Fibroblast of gingiva (primary cell): Measurements from ENCODE around the gene MST1.

Source experiments
- DNase-seq: peaks from one replicate; pipeline ENCODE4 v3.0.0-alpha.2; 2011; ENCODE audit warnings: low read depth

Gene MST1

DNA sequence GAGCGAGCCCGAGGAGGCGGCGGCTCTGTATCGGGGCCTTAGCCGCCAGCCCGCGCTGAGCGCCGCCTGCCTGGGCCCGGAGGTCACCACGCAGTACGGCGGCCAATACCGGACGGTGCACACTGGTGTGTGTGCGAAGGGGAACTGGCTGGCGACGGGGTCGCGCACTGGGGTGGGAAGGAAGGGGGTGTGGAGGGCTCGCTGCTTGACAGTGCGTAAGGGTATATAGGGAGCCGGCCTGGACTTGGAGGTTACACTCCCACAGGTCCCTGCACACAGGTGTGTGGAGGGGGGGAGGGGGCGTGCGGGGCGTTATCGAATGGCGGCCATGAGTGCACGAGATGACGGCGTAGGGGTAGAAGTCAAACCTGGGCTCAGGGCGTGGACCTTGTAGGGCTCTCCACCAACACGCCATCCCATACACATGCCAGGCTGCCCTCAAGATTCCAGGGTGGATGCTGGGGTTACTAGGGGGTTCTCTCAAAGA, 14.7 kb downstream of the MST1 start:
- DNase-seq, result no peak

DNA sequence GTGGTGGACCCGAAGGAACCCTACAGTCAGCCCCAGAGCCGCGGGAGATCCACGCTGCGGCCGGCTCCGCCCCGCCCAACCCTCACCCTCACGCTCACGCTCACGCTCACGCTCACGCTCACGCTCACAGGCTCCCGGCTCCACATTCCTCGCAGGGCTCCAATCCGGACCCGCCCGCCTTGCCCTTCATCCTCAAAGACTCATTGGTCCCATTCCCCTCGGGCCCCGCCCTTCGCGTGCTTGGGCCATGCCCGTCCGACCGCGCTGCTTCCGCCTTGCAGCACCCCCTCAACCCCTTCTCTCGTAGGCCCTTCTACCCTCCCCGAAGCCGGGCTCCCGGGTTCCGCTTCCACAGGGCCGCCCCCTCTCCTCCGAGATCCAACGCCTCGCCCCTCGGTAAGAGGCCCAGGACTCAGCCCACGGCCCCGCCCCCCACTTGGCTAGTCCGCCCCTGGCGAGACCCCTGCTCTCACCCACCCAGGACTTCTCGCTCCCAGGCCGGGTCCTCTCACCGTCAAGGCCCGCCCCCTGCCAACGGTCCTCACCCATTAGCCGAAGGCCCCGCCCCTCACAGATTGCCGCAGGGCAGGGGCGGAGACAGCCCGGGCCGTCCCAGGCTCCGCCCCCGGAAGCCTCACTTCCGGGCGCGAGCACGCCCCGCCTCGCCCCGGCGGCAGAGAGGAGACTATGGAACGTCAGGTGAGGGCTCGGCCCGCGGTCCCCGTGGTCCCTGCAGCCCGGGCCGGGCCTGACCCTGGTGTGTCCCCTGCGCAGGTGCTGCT, 15.4 kb downstream of the MST1 start, which contains the start of gene APEH:
APEH (plus strand) TSS at position 637 of the 782 bp plus-strand sequence; CDS start at position 688, 51 bp downstream.
- peak; percentile 97 for DNase-seq

DNA sequence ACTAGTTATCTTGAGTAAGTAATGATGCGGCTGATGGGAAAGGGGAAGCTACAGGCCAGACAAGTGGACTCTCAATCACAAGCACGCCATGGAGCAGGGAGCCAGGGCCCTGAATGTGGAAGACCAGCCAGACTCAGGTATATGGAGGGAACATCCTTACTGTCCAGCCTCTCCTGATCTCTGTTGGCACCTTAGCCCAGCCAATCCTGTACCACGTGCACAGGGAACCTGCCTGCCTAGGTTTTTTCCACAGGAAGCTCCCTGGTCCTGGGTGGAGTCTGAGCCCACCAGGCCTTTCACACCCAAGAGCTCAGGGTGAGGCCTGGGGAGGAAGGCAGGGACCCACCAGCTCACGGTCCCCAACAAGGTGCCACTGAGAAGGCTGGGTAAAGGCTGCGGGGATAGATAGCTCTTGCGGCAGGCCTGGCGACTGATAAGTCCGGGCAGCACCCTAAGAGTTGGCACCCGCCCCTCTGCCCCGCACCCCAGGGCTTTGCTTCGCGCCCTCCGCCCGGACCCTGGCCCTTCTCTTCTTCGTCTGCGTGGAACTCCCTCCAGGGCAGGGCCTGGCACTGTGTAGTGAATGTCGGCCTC, 16.1 kb downstream of the MST1 start:
- no peak for DNase-seq

DNA sequence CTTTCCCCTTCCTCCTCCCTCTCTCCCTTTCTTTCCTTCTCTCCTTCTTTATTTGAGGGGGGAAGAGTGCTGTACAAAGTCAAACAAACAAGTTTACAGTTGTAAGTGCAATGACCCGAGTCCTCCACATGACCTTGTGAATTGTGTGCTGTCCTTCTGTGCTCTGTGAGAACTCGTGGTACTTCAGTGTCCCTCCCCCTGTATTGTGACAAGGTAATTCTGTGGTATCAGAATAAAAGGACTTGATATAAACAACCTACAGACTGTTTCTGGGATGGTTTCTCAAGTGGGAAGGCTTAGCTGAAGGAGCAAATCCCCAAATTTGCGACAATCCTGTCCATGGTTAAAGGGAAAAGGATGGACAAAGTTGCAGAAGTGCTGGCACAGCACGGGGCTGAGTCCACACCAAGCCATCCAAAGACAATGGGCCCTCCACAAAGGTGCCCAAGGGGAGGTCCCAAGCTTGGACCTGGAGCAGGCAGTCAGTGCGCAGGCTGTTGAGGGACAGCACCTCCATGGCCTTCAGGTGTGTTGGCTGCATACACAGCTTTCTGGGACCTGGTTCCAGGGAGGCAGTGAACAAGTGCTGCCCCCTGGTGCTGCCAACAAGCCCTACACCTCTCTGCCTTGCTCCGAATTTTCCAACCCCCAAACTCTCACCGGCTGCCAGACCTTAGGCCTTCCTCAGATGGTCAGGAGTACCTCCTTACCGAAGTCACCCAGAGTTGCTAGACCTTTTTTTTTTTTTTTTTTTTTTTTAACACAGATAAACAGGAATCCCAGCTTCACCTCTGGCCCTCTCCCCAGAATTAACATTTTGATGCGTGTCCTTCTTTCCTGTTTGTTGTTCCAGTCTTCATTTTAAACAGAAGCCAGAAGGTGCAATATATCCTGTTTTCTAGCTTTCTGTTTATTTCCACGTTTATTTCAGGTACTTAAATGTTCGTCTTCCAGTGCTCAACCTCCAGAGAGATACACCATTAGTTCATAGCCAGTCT, 17.7 kb downstream of the MST1 start:
- DNase-seq, result peak; percentile 30

DNA sequence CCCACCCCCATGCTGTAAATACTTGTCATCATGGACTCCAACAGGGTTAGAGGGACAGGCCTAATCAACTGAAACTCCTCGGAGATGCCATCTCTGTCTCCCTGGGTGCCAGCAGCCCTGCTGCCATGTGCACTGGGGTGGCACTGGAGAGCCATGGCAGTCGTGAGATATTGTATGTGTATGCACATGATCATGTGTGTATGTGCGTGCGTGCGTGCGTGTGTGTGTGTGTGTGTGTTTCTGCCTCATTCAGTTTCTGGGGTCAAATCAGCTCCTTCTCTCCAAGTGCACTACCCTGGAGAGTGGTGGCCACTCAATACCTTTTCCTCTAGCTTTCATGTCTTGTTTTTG, 18.4 kb downstream of the MST1 start:
- DNase-seq, result no peak

DNA sequence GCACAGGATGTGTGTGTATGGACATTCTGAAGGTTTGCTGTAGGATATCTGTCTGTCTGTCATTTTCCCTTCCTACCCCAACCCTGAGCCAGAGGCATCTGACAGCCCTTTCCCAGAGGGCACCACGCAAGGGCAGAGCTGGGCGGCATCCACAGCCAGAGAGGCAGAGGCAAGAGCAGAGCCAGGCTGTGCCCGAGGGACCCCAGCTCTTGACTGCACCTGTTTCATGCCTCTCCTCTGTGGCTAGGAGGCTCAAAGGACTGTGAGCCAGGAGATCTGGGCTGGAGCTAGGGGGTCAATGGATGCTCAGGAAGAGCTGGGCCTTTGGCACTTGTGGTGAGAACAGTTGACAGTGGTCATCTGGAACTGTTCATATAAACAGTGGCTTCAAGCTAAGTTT, 19.9 kb downstream of the MST1 start:
- no peak for DNase-seq

DNA sequence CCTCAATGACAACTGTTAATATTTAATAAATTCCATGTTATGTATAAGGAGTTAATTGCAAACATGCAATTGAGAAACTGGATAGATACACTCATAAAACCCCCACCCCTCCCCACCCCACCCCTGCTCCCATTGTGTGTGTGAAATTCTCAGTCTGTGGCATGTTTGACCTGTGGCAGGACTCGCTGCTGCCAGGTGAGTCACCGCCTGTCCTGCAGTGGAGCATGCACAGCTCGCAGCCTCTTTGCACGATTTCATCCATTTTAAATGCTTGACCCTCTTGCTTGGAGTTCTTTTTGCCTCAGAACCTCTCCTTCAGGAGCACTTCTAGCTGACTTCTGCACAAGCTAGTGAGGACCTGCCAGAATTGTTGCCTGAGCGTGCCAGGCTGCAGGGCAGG, 20.4 kb downstream of the MST1 start:
- no peak for DNase-seq

DNA sequence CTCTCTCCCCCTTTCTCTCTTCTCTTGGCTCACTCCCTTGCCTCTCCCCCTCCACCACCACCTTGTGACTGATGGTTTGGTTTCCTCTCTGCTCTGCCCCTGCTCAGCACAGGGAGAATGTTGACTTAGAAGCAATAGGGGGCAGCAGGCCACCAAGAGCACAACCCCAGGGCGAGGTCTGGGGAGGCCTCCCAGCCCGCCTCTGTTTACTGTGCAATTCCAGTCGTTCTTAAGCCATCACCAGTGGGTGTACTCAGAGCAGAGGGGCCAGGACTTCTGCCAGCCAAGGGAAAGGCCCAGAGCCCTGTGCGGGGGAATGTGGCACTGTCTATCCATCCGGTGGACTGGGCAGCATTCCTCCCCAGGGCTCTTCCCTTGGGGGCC, 20.9 kb downstream of the MST1 start:
- DNase-seq, result peak; percentile 26

DNA sequence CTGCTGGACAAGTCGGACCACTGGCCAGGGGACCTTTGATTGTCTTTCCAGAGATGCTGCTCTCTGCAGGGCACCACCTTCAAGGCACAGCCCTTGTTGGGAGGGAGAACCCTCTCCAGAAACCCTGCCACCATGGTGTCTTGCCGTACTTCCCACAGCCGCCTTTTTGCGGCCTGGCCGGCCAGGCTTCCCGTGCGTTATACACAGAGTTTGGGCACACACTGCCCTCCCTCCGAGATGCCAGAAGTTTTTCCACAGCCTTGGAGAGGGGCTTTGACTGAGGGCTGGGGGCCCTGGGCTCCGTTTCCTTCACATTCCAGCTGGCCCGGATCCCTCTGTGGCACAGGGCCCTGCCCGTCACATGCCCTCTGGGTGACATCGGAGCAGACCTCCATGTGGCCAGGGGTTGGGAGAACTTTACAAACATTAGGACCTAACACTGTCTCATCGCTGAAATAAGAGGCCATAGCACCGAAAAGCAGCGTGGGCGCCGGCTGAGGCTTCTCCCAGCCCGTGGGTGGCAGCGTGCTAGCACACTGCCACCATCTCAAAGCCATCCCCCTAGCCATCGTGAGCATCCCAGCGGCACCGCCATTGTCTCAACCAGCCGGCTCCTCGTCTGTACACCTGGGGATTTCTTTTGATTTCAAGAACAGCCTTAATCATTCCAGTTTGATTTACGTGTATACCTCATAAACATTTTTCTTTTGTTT, 21.4 kb downstream of the MST1 start:
- DNase-seq, result no peak

DNA sequence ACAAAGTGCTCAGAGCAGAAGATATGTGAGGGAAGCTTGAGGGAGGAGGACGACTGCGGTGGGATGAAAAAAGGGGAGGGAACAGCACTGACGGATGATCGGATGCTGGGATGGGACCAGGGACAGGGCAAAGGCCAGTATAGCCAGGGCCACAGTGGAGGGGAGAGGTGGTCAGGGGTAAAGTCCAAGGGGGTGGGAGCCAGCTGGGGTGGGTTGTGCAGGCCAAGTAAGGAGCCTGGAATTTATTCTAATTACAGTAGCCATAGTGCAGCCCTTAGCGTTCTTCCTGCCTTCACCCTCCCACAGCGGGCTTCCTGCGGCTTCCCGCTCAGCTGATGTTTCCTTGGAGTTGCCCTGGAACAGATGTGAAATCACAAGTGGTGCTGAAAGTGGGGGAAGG, 22.7 kb downstream of the MST1 start:
- DNase-seq, result no peak

DNA sequence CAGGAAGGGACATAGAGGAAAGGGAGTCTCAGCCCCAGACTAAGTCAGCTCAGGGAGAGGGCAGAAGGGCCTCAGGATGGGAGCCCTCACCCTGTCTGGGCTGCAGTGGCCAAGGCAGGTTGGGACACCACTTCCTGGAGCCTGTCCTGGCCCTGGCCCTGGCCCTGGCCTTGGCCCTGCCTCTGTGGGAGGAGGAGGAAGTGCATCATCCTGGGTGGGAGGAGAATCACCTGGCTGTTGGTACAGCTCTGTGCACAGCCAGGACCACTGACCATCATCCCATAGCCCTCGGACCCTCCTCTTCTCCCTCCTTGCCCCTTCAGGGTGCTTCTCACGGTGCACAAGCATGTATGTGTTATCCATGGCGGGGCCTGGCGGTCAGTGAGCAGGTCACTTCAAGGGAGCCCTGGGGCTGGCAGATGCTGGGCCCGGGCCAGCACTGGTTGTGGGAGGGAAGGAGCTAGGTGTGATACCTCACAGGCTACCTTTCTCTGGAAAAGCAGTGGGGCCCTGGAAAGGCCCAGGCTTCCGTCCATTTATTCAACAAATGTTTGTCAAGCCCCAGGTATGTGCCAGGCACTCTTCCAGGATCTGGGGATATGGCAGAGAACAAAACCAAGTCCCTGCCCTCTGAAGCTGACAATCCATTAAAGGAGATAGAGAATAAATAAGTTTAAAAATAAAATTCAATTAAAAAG, 23.3 kb downstream of the MST1 start:
- no peak for DNase-seq

DNA sequence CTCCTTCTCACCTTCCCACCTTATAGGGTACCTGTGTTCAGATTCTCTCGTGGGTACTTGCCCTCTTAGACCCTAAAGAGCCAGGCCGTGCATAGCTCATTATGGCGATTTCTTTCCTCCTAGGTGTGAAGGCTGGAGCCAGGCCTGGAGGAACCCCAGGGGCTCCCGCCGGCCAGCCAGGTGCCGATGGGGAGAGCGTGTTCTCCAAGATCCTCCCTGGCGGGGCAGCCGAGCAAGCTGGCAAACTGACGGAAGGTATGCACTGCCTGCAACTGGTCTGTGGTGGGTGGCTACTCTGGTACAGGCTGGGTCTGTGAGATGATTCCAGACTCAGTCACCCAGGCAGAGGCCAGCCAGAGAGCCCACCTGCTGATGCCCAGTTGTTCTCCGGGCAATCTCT, 25.0 kb downstream of the MST1 start:
- DNase-seq, result no peak

DNA sequence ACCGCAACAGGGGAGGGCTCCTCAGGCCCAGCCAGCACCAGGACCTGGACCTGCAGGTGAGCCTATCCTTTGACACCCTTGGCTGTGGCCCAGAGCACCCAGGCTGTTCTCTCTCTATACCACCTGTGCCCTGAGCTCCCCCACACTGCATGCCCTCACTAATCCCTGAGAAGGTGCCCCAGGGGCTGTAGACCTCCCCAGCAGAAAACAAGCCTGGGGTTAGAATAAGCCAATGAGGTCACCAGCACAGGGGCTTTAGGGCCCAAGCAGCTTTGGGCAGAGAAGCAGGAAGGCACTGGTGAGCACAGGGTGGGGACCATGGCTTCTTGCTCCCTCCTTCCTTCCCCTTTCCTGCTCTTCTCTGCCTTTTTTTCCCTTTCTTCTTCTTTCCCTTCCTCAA, 25.4 kb downstream of the MST1 start:
- DNase-seq, result no peak

DNA sequence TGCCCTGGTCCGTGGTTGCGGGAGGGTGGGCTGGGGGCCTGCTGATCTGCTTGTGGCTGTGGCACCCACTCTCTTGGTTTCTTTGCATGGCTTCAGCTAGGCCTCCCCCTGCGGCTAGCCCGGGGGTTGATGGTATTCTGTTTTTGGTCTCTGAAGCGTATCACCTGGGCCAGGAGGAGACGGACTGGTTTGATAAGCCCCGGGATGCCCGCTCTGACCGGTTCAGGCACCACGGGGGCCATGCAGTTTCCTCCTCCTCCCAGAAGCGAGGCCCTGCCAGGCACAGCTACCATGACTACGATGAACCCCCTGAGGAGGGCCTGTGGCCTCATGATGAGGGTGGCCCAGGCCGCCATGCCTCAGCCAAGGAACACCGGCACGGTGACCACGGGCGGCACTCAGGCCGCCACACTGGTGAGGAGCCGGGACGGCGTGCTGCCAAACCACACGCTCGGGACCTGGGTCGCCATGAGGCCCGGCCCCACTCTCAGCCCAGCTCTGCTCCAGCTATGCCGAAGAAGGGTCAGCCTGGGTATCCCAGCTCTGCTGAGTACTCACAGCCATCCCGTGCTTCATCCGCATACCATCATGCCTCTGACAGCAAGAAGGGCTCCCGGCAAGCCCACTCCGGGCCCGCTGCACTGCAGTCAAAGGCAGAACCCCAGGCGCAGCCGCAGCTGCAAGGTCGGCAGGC, 26.4 kb downstream of the MST1 start:
- DNase-seq, result no peak

DNA sequence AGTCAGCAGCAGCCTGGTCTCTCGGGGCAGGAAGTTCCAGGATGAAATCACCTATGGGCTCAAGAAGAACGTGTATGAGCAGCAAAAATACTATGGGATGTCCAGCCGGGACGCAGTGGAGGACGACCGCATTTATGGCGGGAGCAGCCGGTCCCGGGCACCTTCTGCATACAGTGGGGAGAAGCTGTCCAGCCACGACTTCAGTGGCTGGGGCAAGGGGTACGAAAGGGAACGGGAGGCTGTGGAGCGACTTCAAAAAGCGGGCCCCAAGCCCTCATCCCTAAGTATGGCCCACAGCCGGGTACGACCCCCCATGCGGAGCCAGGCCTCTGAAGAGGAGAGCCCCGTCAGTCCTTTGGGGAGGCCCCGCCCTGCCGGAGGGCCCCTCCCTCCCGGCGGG, 27.3 kb downstream of the MST1 start:
- no peak for DNase-seq

DNA sequence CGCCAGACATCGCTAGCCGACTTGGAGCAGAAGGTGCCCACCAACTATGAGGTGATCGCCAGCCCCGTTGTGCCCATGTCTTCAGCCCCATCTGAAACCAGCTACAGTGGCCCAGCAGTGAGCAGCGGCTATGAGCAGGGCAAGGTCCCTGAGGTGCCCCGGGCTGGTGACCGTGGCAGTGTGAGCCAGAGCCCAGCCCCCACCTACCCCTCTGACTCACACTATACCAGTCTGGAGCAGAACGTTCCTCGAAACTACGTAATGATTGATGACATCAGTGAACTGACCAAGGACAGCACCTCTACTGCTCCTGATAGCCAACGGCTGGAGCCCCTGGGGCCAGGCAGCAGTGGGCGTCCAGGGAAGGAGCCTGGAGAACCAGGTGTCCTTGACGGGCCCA, 28.0 kb downstream of the MST1 start:
- DNase-seq, result no peak

DNA sequence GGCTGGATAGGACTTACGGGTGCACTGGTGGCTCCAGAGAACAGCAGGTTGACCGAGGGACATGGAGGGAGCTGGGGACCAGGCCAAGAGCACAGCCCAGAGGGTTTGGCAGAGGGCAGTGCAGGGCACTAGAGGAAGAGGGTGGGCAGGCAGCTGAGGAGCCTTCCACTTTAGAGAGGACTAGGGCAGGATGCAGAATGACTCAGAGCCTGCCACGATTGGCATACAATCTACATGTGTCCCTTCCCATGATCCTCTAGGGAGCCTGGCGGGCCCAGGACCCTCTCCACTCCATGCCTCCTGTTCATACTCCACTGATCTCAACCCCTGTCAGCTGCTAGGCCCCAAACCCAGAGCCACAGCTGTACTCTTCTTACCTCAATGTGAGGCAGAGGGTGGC, 29.5 kb downstream of the MST1 start:
- no peak for DNase-seq

DNA sequence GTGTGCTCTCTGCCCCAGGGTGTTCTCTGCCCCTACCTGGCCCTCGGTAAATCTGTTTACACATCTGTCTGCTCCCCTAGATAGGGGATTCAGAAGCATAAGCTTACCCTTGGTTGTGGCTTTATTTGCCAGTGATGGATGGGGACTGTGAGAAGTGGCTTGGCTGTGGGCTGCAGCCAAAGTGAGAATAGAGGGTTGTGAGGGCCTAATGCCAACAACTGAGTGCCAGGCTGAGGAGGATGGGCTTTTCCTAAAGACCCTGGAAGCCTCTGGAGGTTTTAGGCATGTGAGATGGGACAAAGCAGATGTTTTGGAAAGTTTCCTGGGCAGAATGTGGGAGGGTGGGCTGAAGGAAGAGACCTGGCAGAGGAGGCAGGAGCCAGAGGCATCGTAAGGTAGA, 30.6 kb downstream of the MST1 start:
- DNase-seq, result no peak

DNA sequence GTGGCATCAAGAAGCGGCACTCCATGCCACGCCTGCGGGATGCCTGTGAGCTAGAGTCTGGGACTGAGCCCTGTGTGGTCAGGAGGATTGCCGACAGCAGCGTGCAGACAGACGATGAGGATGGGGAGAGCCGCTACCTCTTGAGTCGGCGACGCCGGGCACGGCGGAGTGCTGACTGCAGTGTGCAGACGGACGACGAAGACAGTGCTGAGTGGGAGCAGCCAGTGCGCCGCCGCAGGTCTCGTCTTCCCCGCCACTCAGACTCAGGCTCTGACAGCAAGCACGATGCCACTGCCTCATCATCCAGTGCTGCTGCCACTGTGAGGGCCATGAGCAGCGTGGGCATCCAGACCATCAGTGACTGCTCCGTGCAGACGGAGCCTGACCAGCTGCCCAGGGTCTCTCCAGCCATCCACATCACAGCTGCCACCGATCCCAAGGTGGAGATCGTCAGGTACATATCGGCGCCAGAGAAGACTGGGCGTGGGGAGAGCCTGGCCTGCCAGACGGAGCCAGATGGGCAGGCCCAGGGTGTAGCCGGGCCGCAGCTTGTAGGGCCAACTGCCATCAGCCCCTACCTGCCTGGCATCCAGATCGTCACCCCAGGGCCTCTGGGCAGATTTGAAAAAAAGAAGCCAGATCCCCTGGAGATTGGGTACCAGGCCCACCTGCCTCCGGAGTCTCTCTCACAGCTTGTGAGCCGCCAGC, 31.9 kb downstream of the MST1 start:
- no peak for DNase-seq

DNA sequence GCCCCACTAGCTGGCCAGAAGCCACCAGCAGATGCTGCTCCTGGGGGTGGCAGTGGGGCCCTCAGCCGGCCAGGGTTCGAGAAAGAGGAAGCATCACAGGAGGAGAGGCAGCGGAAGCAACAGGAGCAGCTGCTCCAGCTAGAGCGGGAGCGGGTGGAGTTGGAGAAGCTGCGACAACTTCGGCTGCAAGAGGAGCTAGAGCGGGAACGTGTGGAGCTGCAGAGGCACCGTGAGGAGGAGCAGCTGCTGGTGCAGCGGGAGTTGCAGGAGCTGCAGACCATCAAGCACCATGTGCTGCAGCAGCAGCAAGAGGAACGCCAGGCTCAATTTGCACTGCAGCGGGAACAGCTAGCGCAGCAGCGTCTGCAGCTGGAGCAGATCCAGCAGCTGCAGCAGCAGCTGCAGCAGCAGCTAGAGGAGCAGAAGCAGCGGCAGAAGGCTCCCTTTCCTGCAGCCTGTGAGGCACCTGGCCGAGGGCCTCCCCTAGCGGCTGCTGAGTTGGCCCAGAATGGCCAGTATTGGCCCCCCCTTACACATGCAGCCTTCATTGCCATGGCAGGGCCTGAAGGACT, 32.6 kb downstream of the MST1 start:
- DNase-seq, result no peak
